Neural progenitor cell (in vitro differentiated cells): ENCODE results near the gene WDPCP.
"Not testable (repeated sequence)": the region's sequence is repeated elsewhere in the genome, so short reads cannot be mapped to it uniquely, and the experiment has no call there.

Experiments
- CTCF ChIP-seq: fragments of 200-600 bp; sonication (generic); IDR thresholded peaks from 2 replicates; pipeline ENCODE4 v1.5.1; 2017; ENCODE audit warnings: antibody characterized with exemption, mild to moderate bottlenecking
- EZH2 ChIP-seq: fragments of 200-600 bp; sonication (generic); IDR thresholded peaks from 2 replicates; pipeline ENCODE4 v1.6.1; 2017; ENCODE audit warnings: antibody characterized with exemption, mild to moderate bottlenecking, moderate library complexity
- EZH2phosphoT487 ChIP-seq: fragments of 200-600 bp; sonication (generic); IDR thresholded peaks from 2 replicates; pipeline ENCODE4 v1.6.1; 2017; ENCODE audit warnings: antibody characterized with exemption

DNA sequence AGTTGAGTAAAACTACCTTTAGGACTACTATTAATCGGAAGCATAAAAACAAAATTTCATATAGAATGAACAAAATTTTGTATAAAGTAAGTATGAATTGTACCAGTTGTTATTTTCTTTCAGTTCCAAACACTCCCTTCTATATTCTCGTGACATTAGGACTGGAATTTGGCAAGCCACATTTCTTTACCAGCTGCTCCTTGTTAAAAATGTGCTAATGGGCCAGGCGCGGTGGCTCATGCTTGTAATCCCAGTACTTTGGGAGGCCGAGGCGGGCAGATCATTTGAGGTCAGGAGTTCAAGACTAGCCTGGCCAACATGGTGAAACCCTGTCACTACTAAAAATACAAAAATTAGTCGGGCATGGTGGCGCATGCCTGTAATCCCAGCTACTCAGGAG is 20.6 kb upstream of the WDPCP start:
- not testable (repeated sequence) for TF ChIP-seq CTCF, EZH2, EZH2phosphoT487
